K562 (cell line): ENCODE results near the gene FGF11. TPM values are rescaled to one million over a fixed set of nuclear protein-coding genes. Genes with fewer than 3 reads are reported as not detected.
A peak's percentile ranks its signal among the peaks of the same experiment; 100 is the strongest.

Experiments
- ARNT ChIP-seq, 2 experiments: fragments of 450-650 bp; IDR thresholded peaks; 2 replicates each; pipeline ENCODE4 v1.6.1; 2016; ENCODE audit warnings: mild to moderate bottlenecking in 1 of 2
- ATF1 ChIP-seq, 2 experiments: fragments of 450-650 bp in 1 of 2; IDR thresholded peaks; 2 replicates each; pipeline ENCODE4 v1.6.1; 2016; ENCODE audit warnings: missing compliant biosample characterization in 1 of 2, missing genetic modification characterization in 1 of 2
- CCNT2 ChIP-seq: IDR thresholded peaks from 2 replicates; pipeline ENCODE4 v1.6.1; 2011; ENCODE audit warnings: borderline replicate concordance, low read depth, mild to moderate bottlenecking, moderate library complexity, mixed read lengths, low read length; ENCODE audit not compliant: insufficient read length; ENCODE audit errors: extremely low read depth
- CXXC5 ChIP-seq: fragments of 250-450 bp; sonication (Bioruptor Pico); IDR thresholded peaks from 2 replicates; pipeline ENCODE4 v1.8.0; 2022; ENCODE audit warnings: inconsistent platforms, mild to moderate bottlenecking, moderate library complexity
- EP400 ChIP-seq: fragments of 450-650 bp; IDR thresholded peaks from 2 replicates; pipeline ENCODE4 v1.6.1; 2017; ENCODE audit warnings: antibody characterized with exemption, mild to moderate bottlenecking, moderate library complexity
- EWSR1 ChIP-seq: fragments of 450-650 bp; IDR thresholded peaks from 2 replicates; pipeline ENCODE4 v1.6.1; 2018; ENCODE audit warnings: borderline replicate concordance, mild to moderate bottlenecking, low read depth, moderate library complexity; ENCODE audit not compliant: partially characterized antibody
- MAX ChIP-seq: sonication (generic); formaldehyde crosslinking; IDR thresholded peaks from 2 replicates; pipeline ENCODE4 v1.9.0; 2022; ENCODE audit warnings: mild to moderate bottlenecking, missing genetic modification reagents
- MNT ChIP-seq, 2 experiments: fragments of 450-650 bp; conservative IDR thresholded peaks; 2 replicates each; pipeline ENCODE4 v1.6.1; 2017; ENCODE audit warnings: mild to moderate bottlenecking in 2 of 2, moderate library complexity in 2 of 2
- NEUROD1 ChIP-seq: fragments of 150-350 bp; IDR thresholded peaks from 2 replicates; pipeline ENCODE4 v1.6.1; 2014; ENCODE audit warnings: borderline replicate concordance, low read length, low read depth; ENCODE audit not compliant: partially characterized antibody
- PHF8 ChIP-seq: fragments of 200-600 bp; sonication (generic); IDR thresholded peaks from 2 replicates; pipeline ENCODE4 v1.6.1; 2012; ENCODE audit warnings: mixed run types, mild to moderate bottlenecking, inconsistent platforms, low read length, moderate library complexity, borderline replicate concordance
- PURB ChIP-seq: sonication (generic); formaldehyde crosslinking; IDR thresholded peaks from 2 replicates; pipeline ENCODE4 v1.9.0; 2021; ENCODE audit warnings: low read depth, mild to moderate bottlenecking, missing genetic modification reagents
- RB1 ChIP-seq: fragments of 450-650 bp; IDR thresholded peaks from 2 replicates; pipeline ENCODE4 v1.6.1; 2017; ENCODE audit warnings: low read depth, mild to moderate bottlenecking
- RBFOX2 ChIP-seq: fragments of 200-400 bp; formaldehyde crosslinking; IDR thresholded peaks from 2 replicates; pipeline ENCODE4 v1.6.1; 2017; ENCODE audit warnings: low read depth, mild to moderate bottlenecking, low read length, moderate library complexity
- RCOR1 ChIP-seq, 2 experiments: IDR thresholded peaks; 2 replicates each; pipeline ENCODE4 v1.6.1; 2012; ENCODE audit warnings: low read depth in 2 of 2, low read length in 2 of 2, borderline replicate concordance in 1 of 2, improper control_type of control experiment in 1 of 2
- SAP30 ChIP-seq: fragments of 200-600 bp; sonication (generic); IDR thresholded peaks from 2 replicates; pipeline ENCODE4 v1.6.1; 2012; ENCODE audit warnings: borderline replicate concordance, low read depth, mild to moderate bottlenecking, moderate library complexity, low read length, control low read depth, inconsistent platforms; ENCODE audit not compliant: insufficient read depth, poor library complexity, severe bottlenecking
- SIN3B ChIP-seq: fragments of 450-650 bp; IDR thresholded peaks from 2 replicates; pipeline ENCODE4 v1.6.1; 2017; ENCODE audit warnings: low read depth, mild to moderate bottlenecking, moderate library complexity
- SOX6 ChIP-seq: fragments of 450-650 bp; IDR thresholded peaks from 2 replicates; pipeline ENCODE4 v1.6.1; 2014; ENCODE audit warnings: mild to moderate bottlenecking
- SREBF1 ChIP-seq: fragments of 150-350 bp; IDR thresholded peaks from 2 replicates; pipeline ENCODE4 v1.6.1; 2014; ENCODE audit warnings: antibody characterized with exemption, low read depth, low read length, borderline replicate concordance
- SRF ChIP-seq, 2 experiments: fragments of 250-450, 450-650 bp in 1 of 2; sonication (Bioruptor Pico) in 1 of 2; sonication (generic) in 1 of 2; formaldehyde crosslinking; IDR thresholded peaks; 2 replicates each; pipeline versions ENCODE4 v1.5.0 to v1.5.1; 2020 to 2022; ENCODE audit warnings: mild to moderate bottlenecking in 1 of 2, missing genetic modification reagents in 1 of 2
- TARDBP ChIP-seq: fragments of 450-650 bp; IDR thresholded peaks from 2 replicates; pipeline ENCODE4 v1.6.1; 2016
- TFAP4 ChIP-seq: sonication (generic); formaldehyde crosslinking; IDR thresholded peaks from 2 replicates; pipeline ENCODE4 v1.8.0; 2022; ENCODE audit warnings: missing genetic modification reagents, mild to moderate bottlenecking, moderate library complexity, borderline replicate concordance
- XRCC5 ChIP-seq: fragments of 200-400 bp; formaldehyde crosslinking; IDR thresholded peaks from 2 replicates; pipeline ENCODE4 v1.6.1; 2017; ENCODE audit warnings: low read depth, mild to moderate bottlenecking, low read length
- ZNF253 ChIP-seq: fragments of 250-450 bp; sonication (Bioruptor Pico); conservative IDR thresholded peaks from 2 replicates; pipeline ENCODE4 v1.6.1; 2021; ENCODE audit warnings: mild to moderate bottlenecking
- ZNF77 ChIP-seq: fragments of 250-450 bp; sonication (Bioruptor Pico); IDR thresholded peaks from 2 replicates; pipeline ENCODE4 v1.5.0; 2020
- polyA plus RNA-seq, 8 experiments: library from polyadenylated mRNA; depleted of rRNA in 4 of 8; stranded (reverse) in 5 of 8; unstranded in 3 of 8; fragments of >200 nt; fragmentation: Nextera tagmentation in 2 of 8; fragmentation: Illumina TruSeq in 1 of 8; extraction: Ambion mirVana in 2 of 8; extraction: Trizol in 1 of 8; gene quantifications; 2 replicates each; pipeline versions ENCODE4 v1.2.1 to v1.2.3, GENCODE V29; 2011 to 2014; ENCODE audit warnings: inconsistent platforms in 1 of 8, missing spikeins in 1 of 8
- total RNA-seq, 7 experiments: library from RNA; depleted of rRNA in 6 of 7; stranded (reverse); fragments of >200 nt in 6 of 7; fragmentation: Illumina TruSeq in 2 of 7; extraction: Trizol in 2 of 7; gene quantifications; 2 replicates each; pipeline versions ENCODE4 v1.2.1 to v1.2.3, GENCODE V29; 2011 to 2021; ENCODE audit warnings: low replicate concordance in 1 of 7

The FGF11 gene
- total and polyA plus RNA-seq, 9 of the 15 experiments (the other 6 are each of a cell fraction or from before 2014, with no cell fraction given) = 1.2 to 7.5 (median 3.0) TPM

- TF ChIP-seq RCOR1 (IDR thresholded peaks at IDR 0.05; ENCODE audit: borderline replicate concordance in 1 of 2, low read depth in 2 of 2, low read length in 2 of 2) (peak in 1 of 2 experiments; percentile 58; a peak in 1 of 4 replicates), EP400 (peak; percentile 82), SRF (CRISPR knock-in tag; IDR thresholded peaks at IDR 0.05) (0 out of 4 replicates have a peak, but pooled peaks of 1 of the 2 experiments have one; percentile 8), MAX (CRISPR knock-in tag) (peak; percentile 71), CXXC5 (CRISPR knock-in tag) (peak; percentile 64), XRCC5 (0 out of 2 replicates have a peak, but pooled peaks have one; percentile 25), RBFOX2 (peak; percentile 52), TARDBP (0 out of 2 replicates have a peak, but pooled peaks have one; percentile 29), TFAP4 (CRISPR knock-in tag) (peak; percentile 90), MNT (conservative IDR thresholded peaks at IDR 0.05) (peak; percentile 85 to 90), SREBF1 (0 out of 2 replicates have a peak, but pooled peaks have one; percentile 63), SAP30 (no peak), PHF8 (peak; percentile 59; the same call in 1 of the 2 replicates), EWSR1 (no peak), ZNF253 (CRISPR knock-in tag) (no peak), SIN3B (no peak), CCNT2 (no peak), RB1 (peak; percentile 36; the same call in 1 of the 2 replicates), ARNT (IDR thresholded peaks at IDR 0.05) (peak in 1 of 2 experiments; percentile 45; a peak in 1 of 4 replicates), SOX6 (peak; percentile 49; the same call in 1 of the 2 replicates), ZNF77 (CRISPR knock-in tag) (no peak), PURB (CRISPR knock-in tag) (no peak), ATF1 (CRISPR knock-in tag; IDR thresholded peaks at IDR 0.05) (peak; percentile 49; the same call in 1 of the 2 replicates), ATF1 (tag; IDR thresholded peaks at IDR 0.05) (peak; percentile 96), NEUROD1 (peak; percentile 12)
Measured at GRCh38 chr17:7483255-7484066, 44.1 kb downstream of the FGF11 start (continued).
